Tibial nerve (tissue), 4 donors: ENCODE results near the gene PCDHGA8.

ENCODE experiments used
- CTCF ChIP-seq, 5 experiments: fragments of 200-600 bp in 3 of 5; fragments of 450-650 bp in 2 of 5; sonication (generic) in 3 of 5; IDR thresholded peaks; one replicate each; pipeline ENCODE4 v1.5.1; 2016 to 2019; ENCODE audit warnings: antibody characterized with exemption in 5 of 5, mild to moderate bottlenecking in 3 of 5, moderate library complexity in 2 of 5
- EP300 ChIP-seq, 2 donors: sonication (generic); formaldehyde crosslinking; IDR thresholded peaks; one replicate each; pipeline ENCODE4 v1.6.1; 2017; ENCODE audit warnings: antibody characterized with exemption in 2 of 2, mild to moderate bottlenecking in 1 of 2
- POLR2A ChIP-seq, 2 donors: fragments of 450-650 bp; IDR thresholded peaks; one replicate each; pipeline ENCODE4 v1.6.1; 2017; ENCODE audit warnings: antibody characterized with exemption in 2 of 2, mild to moderate bottlenecking in 2 of 2, moderate library complexity in 2 of 2

GRCh38 chr5:141371572-141372475 lies 20.6 kb upstream of the PCDHGA8 start:
- no peak for TF ChIP-seq CTCF (IDR thresholded peaks at IDR 0.05)
- TF ChIP-seq EP300 (IDR thresholded peaks at IDR 0.05): no peak
- no peak for TF ChIP-seq POLR2A (IDR thresholded peaks at IDR 0.05)
